Measurements from ENCODE around the gene EIF4B.
"Not testable (repeated sequence)": the region's sequence is repeated elsewhere in the genome, so short reads cannot be mapped to it uniquely, and the experiment has no call there.

The EIF4B gene

GRCh38 chr12:52993558-52993869, 12.7 kb upstream of the EIF4B start:
- DNase-seq = no peak

DNA sequence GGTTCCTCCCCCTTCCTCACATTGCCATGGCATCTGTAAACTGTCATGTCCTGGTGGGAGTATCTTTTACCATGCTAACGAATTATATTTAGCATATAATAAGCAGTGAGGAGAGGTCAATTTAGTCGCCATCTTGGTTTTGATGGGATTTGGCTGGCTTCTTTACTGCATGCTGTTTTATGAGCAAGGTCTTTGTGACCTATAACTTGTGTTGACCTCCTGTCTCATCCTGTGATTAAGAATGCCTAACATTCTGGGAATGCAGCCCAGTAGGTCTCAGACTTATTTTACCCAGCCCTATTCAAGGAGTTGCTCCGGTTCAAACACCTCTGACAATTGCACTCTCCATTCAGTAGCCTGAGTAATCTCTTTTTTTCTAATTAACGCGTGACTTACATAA, 2.1 kb upstream of the EIF4B start:
- DNase-seq = no peak

GRCh38 chr12:53004582-53004981, 1.7 kb upstream of the EIF4B start:
- no peak for DNase-seq

GRCh38 chr12:53005215-53005985, 856 bp upstream of the EIF4B start:
- DNase-seq = no peak

DNA sequence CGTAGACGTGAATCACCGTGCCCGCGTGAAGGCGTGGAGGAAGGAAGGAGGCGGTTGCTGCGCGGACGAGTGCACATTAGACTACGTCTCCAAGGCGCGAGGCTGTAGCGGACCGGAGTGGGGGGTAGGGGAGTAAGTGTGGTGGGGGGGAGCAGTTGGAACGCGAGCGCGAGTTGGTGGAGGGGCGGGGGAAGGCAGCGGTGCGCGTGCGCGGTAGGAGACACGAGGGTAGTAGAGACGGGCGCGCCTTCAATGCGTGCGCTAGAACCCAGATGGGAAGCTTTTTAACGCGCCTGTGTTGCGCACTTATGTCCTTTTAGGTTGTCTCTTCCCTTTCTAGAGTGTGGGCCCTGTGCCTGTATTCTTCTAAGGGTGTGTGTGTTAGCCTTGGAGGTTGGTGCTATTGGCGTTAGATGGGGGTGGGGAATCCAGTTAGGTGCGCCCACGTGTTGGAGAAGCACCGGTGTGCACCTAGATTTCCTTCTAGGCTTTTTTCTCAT, 604 bp downstream of the EIF4B start:
- peak; percentile 89 for DNase-seq

- DNase-seq = no peak
These were observed 1.1 kb downstream of the EIF4B start for GRCh38 chr12:53007343-53007742.

DNA sequence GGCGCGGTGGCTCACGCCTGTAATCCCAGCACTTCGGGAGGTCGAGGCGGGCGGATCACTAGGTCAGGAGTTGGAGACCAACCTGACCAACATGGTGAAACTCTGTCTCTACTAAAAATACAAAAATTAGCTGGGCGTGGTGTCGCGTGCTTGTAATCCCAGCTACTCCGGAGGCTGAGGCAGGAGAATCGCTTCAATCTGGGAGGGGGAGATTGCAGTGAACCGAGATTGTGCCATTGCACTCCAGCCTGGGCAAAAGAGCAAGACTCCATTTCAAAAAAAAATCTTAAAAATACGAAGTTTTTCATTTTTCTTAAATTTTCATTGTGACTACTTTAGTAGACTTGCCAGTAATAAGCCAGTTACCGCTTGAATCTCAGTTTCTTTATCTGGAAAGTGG, 2.5 kb downstream of the EIF4B start:
- DNase-seq = not testable (repeated sequence)

GRCh38 chr12:53010955-53011354, 4.7 kb downstream of the EIF4B start:
- no peak for DNase-seq

DNA sequence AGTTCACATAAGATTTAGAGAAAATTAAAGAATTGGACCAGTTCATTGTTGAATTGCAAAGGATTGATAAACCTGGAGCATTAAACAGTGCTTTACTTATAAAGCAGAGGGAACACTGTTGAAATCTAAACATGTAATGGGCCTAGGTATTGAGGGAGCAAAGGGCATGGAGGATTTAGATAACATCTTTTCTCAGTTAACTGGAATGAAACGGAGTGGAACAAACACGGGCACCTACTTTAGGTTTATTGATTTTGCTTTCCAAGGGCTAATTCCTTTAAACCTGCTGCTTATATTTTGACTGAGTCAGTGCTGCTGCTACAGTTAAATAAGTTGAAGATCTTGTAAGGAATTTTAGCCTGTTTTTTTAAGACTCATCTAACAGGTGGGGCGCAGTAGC, 5.6 kb downstream of the EIF4B start:
- DNase-seq = no peak

- DNase-seq = no peak
These were observed 6.7 kb downstream of the EIF4B start for GRCh38 chr12:53012928-53013327.

DNA sequence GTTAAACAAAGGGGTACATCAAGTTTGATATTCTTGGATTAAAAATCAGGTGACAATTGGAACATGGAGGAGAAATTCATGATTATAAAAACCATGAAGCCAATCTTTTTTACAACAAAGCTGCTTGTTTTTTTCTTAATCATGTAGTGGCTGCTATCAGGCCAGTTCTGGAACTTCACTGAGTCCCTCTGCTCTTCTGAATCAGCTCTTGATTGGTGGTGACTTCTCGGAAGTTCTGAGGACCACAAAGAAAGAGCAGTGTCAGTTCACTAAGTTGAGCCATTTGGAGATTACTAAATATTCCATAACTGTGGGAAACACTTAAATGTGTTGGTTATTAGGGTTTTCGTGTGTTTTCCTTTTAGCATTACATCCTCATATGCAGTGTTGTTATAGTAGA, 8.5 kb downstream of the EIF4B start:
- no peak for DNase-seq

DNA sequence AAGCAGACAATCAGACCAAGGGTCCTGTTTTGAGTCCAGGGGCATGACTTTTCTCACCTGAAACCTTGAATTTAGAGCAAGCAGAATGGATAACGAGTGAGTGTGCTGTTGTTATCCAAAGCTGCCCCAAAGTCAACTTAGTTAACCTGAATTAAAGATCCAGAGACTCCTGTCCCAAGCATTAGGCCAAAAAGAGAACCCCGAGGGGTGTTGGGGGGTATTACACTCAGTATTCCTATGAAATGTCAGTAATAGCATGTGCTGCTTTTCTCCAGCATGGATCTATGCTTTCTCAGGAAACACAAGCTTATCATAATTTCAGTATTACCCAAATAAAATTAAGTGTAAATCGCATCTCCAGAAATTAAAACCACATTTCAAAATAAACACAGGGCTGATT, 19.0 kb downstream of the EIF4B start:
- DNase-seq = no peak

DNA sequence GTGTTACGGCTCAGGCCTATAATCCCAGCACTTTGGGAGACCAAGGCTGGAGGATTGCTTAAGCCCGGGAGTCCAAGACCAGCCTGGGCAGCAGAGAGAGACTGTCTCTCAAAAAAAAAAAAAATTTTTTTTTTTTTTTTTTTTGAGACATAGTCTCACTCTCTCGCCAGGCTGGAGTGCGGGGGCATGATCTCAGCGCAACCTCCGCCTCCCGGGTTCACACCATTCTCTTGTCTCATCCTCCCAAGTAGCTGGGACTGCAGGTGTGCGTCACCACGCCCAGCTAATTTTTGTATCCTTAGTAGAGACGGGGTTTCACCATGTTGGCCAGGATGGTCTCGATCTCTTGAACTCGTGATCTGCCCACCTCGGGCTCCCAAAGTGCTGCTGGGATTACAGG, 20.8 kb downstream of the EIF4B start:
- not testable (repeated sequence) for DNase-seq

- no peak for DNase-seq
These were observed 25.4 kb downstream of the EIF4B start for GRCh38 chr12:53031616-53032015.

GRCh38 chr12:53033832-53034231, 27.6 kb downstream of the EIF4B start:
- not testable (repeated sequence) for DNase-seq

DNA sequence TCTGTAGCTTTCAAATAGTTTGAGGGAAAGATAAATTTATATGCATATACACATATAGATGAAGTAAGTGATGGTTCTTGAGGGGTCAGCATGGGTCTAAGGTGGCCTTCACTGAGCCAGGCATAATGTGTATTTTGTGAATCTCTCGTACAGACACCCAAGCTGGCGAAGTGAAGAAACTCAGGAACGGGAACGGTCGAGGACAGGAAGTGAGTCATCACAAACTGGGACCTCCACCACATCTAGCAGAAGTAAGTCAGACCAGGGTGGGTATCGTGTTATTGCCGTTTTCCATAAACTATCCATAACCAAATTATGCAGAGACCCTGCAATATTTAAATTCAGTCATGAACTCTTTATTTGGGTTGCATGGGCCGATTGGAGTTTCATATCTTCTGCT, 28.2 kb downstream of the EIF4B start:
- no peak for DNase-seq

GRCh38 chr12:53036802-53037201, 30.5 kb downstream of the EIF4B start:
- no peak for DNase-seq

- no peak for DNase-seq
These were observed 33.6 kb downstream of the EIF4B start for GRCh38 chr12:53039851-53040250.

DNA sequence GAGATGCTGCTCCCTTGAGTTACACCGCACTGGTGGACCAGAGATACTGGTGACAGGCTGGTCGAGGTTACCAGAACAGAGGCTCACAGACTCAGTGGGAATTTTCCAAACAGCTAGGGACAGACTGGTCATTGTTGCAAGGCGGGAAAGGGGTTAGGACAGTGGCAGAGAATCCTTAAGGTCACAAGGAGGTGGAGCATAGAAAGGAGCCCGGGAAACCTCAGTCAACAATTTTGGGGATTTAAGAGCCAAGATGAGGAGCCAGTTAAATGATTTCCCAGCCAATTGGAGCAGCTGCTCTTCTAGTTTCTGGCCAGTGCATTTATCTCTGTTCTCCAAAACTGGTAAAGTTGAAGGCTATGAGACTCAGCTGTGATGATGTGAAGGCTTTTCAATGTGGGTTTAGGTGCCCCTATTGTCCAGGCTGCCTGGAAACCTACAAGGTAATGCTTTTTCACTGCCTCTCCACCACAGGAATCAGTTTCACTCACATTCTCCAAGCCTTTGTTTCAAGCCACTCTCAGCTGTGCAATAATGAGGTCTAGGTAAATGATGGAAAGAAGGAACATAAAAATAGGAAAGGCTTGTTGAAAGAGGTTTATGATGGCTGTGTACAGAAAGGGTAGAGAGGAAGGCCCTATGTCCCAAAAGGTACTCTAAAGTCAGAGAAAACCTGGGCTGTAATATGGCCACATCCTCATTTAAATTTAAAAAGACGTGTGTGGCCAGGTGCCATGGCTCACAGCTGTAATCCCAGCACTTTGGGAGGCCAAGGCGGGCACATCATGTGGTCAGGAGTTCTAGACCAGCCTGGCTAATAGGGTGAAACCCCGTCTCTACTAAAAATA, 36.6 kb downstream of the EIF4B start:
- no peak for DNase-seq

- DNase-seq = no peak
These were observed 37.9 kb downstream of the EIF4B start for GRCh38 chr12:53044052-53044581.

GRCh38 chr12:53044896-53045695, 38.8 kb downstream of the EIF4B start:
- DNase-seq = no peak

- DNase-seq = no peak
These were observed 39.4 kb downstream of the EIF4B start for GRCh38 chr12:53045696-53046045.

DNA sequence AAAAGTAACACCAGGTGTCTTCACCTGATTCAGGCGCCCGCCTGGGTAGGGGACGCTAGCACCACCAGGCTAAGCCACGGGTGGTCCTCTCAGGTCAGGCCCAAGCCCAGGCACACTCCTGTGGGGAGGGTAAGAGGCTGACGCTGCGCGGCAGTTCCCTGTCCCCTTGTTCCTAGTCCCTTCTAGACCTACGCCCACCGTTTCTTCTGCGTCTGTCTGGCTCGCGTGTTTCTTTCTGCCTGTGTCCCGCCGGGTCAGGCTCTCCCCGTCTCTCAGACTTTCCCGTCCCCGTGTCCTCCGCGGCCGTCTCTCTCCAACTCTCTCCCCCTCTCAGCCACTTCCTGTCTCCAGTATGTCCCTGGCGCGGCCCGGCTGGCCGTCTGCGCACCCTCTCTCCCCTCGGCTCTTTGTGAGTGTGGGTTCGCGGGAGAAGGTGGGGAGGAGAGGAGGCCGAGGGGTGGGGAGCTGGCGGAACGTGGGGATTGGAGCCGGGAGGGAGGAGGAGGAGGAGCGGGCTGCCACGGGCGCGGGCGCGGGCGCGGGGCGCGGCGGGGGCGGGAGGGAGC, 40.5 kb downstream of the EIF4B start:
- DNase-seq = no peak

Measured in activated naive CD4-positive, alpha-beta T cell treated with anti-CD3 and anti-CD28 coated beads, Interleukin-2, amount 50 U/mL, for 16 hours (primary cell).